H9 (cell line): Measurements from ENCODE around the gene AP3S2. TPM values are rescaled to one million over a fixed set of nuclear protein-coding genes. Genes with fewer than 3 reads are reported as not detected.

Source experiments
- DNase-seq: peaks from one replicate; pipeline ENCODE4 v3.0.0-alpha.2; 2017
- H2AFZ ChIP-seq: one replicate; pipeline ENCODE4 v1.6.1; 2013; ENCODE audit warnings: mild to moderate bottlenecking, low read length, control low read depth, moderate library complexity
- H2AK5ac ChIP-seq: 2 replicates; pipeline ENCODE4 v1.6.1; 2013; ENCODE audit warnings: low read length, control low read depth, mixed read lengths; ENCODE audit not compliant: insufficient read length
- H2BK120ac ChIP-seq: one replicate; pipeline ENCODE4 v1.6.1; 2013; ENCODE audit warnings: low read depth, mild to moderate bottlenecking, low read length, control low read depth, inconsistent platforms; ENCODE audit not compliant: poor library complexity, severe bottlenecking
- H2BK12ac ChIP-seq: 2 replicates; pipeline ENCODE4 v1.6.1; 2013; ENCODE audit warnings: low read length, control low read depth, mixed read lengths, low read depth; ENCODE audit not compliant: insufficient read length
- H2BK15ac ChIP-seq: 2 replicates; pipeline ENCODE4 v1.6.1; 2013; ENCODE audit warnings: low read depth, low read length, control low read depth
- H2BK20ac ChIP-seq: one replicate; pipeline ENCODE4 v1.6.1; 2013; ENCODE audit warnings: low read depth, mild to moderate bottlenecking, low read length, control low read depth, inconsistent platforms; ENCODE audit not compliant: poor library complexity, severe bottlenecking
- H2BK5ac ChIP-seq: 2 replicates; pipeline ENCODE4 v1.6.1; 2013; ENCODE audit warnings: low read length, control low read depth, mixed read lengths; ENCODE audit not compliant: insufficient read length
- H3K14ac ChIP-seq: 2 replicates; pipeline ENCODE4 v1.6.1; 2013; ENCODE audit warnings: low read length, control low read depth; ENCODE audit not compliant: insufficient read depth
- H3K18ac ChIP-seq: 2 replicates; pipeline ENCODE4 v1.6.1; 2013; ENCODE audit warnings: low read depth, mild to moderate bottlenecking, mixed read lengths, low read length, control low read depth; ENCODE audit not compliant: insufficient read length
- H3K23ac ChIP-seq: 2 replicates; pipeline ENCODE4 v1.6.1; 2013; ENCODE audit warnings: low read length, control low read depth, mixed read lengths, low read depth; ENCODE audit not compliant: insufficient read length
- H3K23me2 ChIP-seq: 2 replicates; pipeline ENCODE4 v1.6.1; 2013; ENCODE audit warnings: low read depth, mild to moderate bottlenecking, mixed read lengths, low read length, control low read depth; ENCODE audit not compliant: insufficient read length, poor library complexity, severe bottlenecking
- H3K27ac ChIP-seq: 2 replicates; pipeline ENCODE4 v1.5.1; 2013; ENCODE audit warnings: low read length, control low read depth, mixed read lengths, low read depth; ENCODE audit not compliant: insufficient read length
- H3K27me3 ChIP-seq: 2 replicates; pipeline ENCODE4 v1.6.1; 2013; ENCODE audit warnings: low read length, control low read depth, inconsistent platforms; ENCODE audit not compliant: insufficient read depth
- H3K4ac ChIP-seq: 2 replicates; pipeline ENCODE4 v1.6.1; 2013; ENCODE audit warnings: low read depth, mild to moderate bottlenecking, control low read depth, inconsistent platforms, low read length, moderate library complexity
- H3K4me1 ChIP-seq: 2 replicates; pipeline ENCODE4 v1.6.1; 2013; ENCODE audit warnings: low read length, control low read depth, inconsistent platforms; ENCODE audit not compliant: insufficient read depth
- H3K4me2 ChIP-seq: 2 replicates; pipeline ENCODE4 v1.6.1; 2013; ENCODE audit warnings: low read length, control low read depth, mixed read lengths; ENCODE audit not compliant: insufficient read length, insufficient read depth
- H3K56ac ChIP-seq: 2 replicates; pipeline ENCODE4 v1.6.1; 2013; ENCODE audit warnings: low read depth, mild to moderate bottlenecking, mixed read lengths, low read length, control low read depth; ENCODE audit not compliant: insufficient read length
- H3K79me1 ChIP-seq: 2 replicates; pipeline ENCODE4 v1.6.1; 2013; ENCODE audit warnings: low read depth, mild to moderate bottlenecking, moderate library complexity, low read length, control low read depth, inconsistent platforms; ENCODE audit not compliant: insufficient read depth, poor library complexity, severe bottlenecking
- H3K79me2 ChIP-seq: 2 replicates; pipeline ENCODE4 v1.6.1; 2013; ENCODE audit warnings: low read length, control low read depth, inconsistent platforms; ENCODE audit not compliant: insufficient read depth
- H3K9ac ChIP-seq: 2 replicates; pipeline ENCODE4 v1.6.1; 2013; ENCODE audit warnings: low read length, control low read depth, mixed read lengths; ENCODE audit not compliant: insufficient read length; ENCODE audit errors: extremely low read depth
- H3K9me3 ChIP-seq: one replicate; pipeline ENCODE4 v1.6.1; 2013; ENCODE audit warnings: low read depth, low read length, inconsistent platforms; ENCODE audit not compliant: control insufficient read depth
- H3T11ph ChIP-seq: one replicate; pipeline ENCODE4 v1.6.1; 2013; ENCODE audit warnings: mild to moderate bottlenecking, low read length, control low read depth, inconsistent platforms
- H4K20me1 ChIP-seq: one replicate; pipeline ENCODE4 v1.6.1; 2013; ENCODE audit not compliant: control insufficient read depth, insufficient read length, insufficient read depth
- H4K5ac ChIP-seq: 2 replicates; pipeline ENCODE4 v1.6.1; 2013; ENCODE audit warnings: low read depth, mild to moderate bottlenecking, mixed read lengths, low read length, control low read depth; ENCODE audit not compliant: insufficient read length
- H4K8ac ChIP-seq: replicated peaks from 2 replicates; pipeline ENCODE4 v1.6.1; 2013; ENCODE audit warnings: low read length, control low read depth, mixed read lengths, low read depth; ENCODE audit not compliant: insufficient read length
- H4K91ac ChIP-seq: 2 replicates; pipeline ENCODE4 v1.6.1; 2013; ENCODE audit warnings: low read depth, mild to moderate bottlenecking, moderate library complexity, mixed read lengths, low read length, control low read depth; ENCODE audit not compliant: insufficient read length
- H3K27ac Mint-ChIP-seq, 3 experiments: 2 replicates in 2 of 3; 3 replicates in 1 of 3; pipeline ENCODE4 v1.8.0; 2020 to 2021; ENCODE audit warnings: mixed read lengths in 3 of 3, mild to moderate bottlenecking in 1 of 3, moderate library complexity in 1 of 3
- H3K27me3 Mint-ChIP-seq: 2 replicates; pipeline ENCODE4 v1.8.0; 2021; ENCODE audit warnings: low read depth, mild to moderate bottlenecking, moderate library complexity, mixed read lengths
- H3K36me3 Mint-ChIP-seq, 3 experiments: 2 replicates in 2 of 3; 3 replicates in 1 of 3; pipeline ENCODE4 v1.8.0; 2020 to 2021; ENCODE audit warnings: low read depth in 3 of 3, mixed read lengths in 3 of 3; ENCODE audit not compliant: insufficient read depth in 1 of 3
- H3K4me1 Mint-ChIP-seq, 2 experiments: 2 replicates each; pipeline ENCODE4 v1.8.0; 2020; ENCODE audit warnings: mixed read lengths in 2 of 2
- H3K4me3 Mint-ChIP-seq, 2 experiments: 2 replicates in 1 of 2; 3 replicates in 1 of 2; pipeline ENCODE4 v1.8.0; 2020 to 2021; ENCODE audit warnings: mild to moderate bottlenecking in 2 of 2, mixed read lengths in 2 of 2, moderate library complexity in 1 of 2
- H3K9me3 Mint-ChIP-seq, 2 experiments: 2 replicates in 1 of 2; 3 replicates in 1 of 2; pipeline ENCODE4 v1.8.0; 2020; ENCODE audit warnings: mild to moderate bottlenecking in 2 of 2, mixed read lengths in 2 of 2, moderate library complexity in 1 of 2
- CTCF ChIP-seq: fragments of 200-600 bp; sonication (generic); conservative IDR thresholded peaks from 3 replicates; pipeline ENCODE4 v1.8.0; 2021; ENCODE audit warnings: antibody characterized with exemption, mild to moderate bottlenecking
- WGBS: extraction: QIAGEN DNeasy Blood & Tissue Kit; methylation state at CpG from one replicate; pipeline ENCODE4 v1.1.7; 2013; ENCODE audit warnings: missing lambda C conversion rate, low lambda C conversion rate, mixed read lengths; ENCODE audit not compliant: insufficient read length; ENCODE audit errors: extremely low coverage; 5-methylcytosine and 5-hydroxymethylcytosine counted together
- total RNA-seq: library from RNA; stranded (reverse); gene quantifications from 2 replicates; pipeline ENCODE4 v1.2.1, GENCODE V29; 2021

The AP3S2 gene
- total RNA-seq, 1 experiment from 2014 or later: 33.9 TPM

- no peaks in the 10 kb centered on the region for H4K20me1 ChIP-seq
- H2BK5ac ChIP-seq: no peak overlapping the region
- peaks cover 0 to 5% (median 2%) of the 10 kb centered on the region in 3 experiments; a peak in 2 of 7 replicates for H3K36me3 Mint-ChIP-seq
- no peak overlapping the region for H3K4me3 Mint-ChIP-seq
- H3K9me3 Mint-ChIP-seq: no peaks in the 10 kb centered on the region
- H2AFZ ChIP-seq: no peak overlapping the region
- H3K4ac ChIP-seq: no peak overlapping the region
- no peak overlapping the region for H3K23ac ChIP-seq
- DNase-seq: no peak
- no peak overlapping the region for H3K18ac ChIP-seq
- no peak overlapping the region for H2BK12ac ChIP-seq
- H3K9ac ChIP-seq: no peak overlapping the region
- no peaks in the 10 kb centered on the region for H3K9me3 ChIP-seq
- no peak overlapping the region for H4K8ac ChIP-seq
- no peak overlapping the region for H3K56ac ChIP-seq
- no peak overlapping the region for H2BK15ac ChIP-seq
- H2BK20ac ChIP-seq: no peak overlapping the region
- no peak overlapping the region for H2BK120ac ChIP-seq
- no peak overlapping the region for H2AK5ac ChIP-seq
- WGBS: no CpG with 5 or more reads among the region's 11 CpGs
- no peaks in the 10 kb centered on the region for H3K4me1 ChIP-seq
- no peaks in the 10 kb centered on the region for H3K79me1 ChIP-seq
- H3K27me3 ChIP-seq: no peaks in the 10 kb centered on the region
- H3K14ac ChIP-seq: no peak overlapping the region
- H3K27ac ChIP-seq: no peak overlapping the region
- H3K4me2 ChIP-seq: no peak overlapping the region
- H3K27me3 Mint-ChIP-seq: no peaks in the 10 kb centered on the region; the same call in 1 of the 2 replicates
- H3K23me2 ChIP-seq: no peaks in the 10 kb centered on the region
- no peak for TF ChIP-seq CTCF
- H3T11ph ChIP-seq: no peak overlapping the region
- no peak overlapping the region for H4K91ac ChIP-seq
- H3K27ac Mint-ChIP-seq: no peak overlapping the region
- no peak overlapping the region for H4K5ac ChIP-seq
- H3K4me1 Mint-ChIP-seq: 0 out of 4 replicates have a peak, but pooled peaks cover 0 to 4% of the 10 kb centered on the region in 2 experiments
- no peaks in the 10 kb centered on the region for H3K79me2 ChIP-seq
These were observed 10.0 kb upstream of the AP3S2 start for GRCh38 chr15:89903858-89904130.
